H1 (cell line): ENCODE data around the gene OPCML. TPM values are rescaled to one million over a fixed set of nuclear protein-coding genes. Genes with fewer than 3 reads are reported as not detected.

ENCODE experiments used
- CHD7 ChIP-seq: fragments of 300-600 bp; sonication (generic); IDR thresholded peaks from 2 replicates; pipeline ENCODE4 v1.7.1; 2012; ENCODE audit warnings: low read length, moderate library complexity, mild to moderate bottlenecking, inconsistent platforms; ENCODE audit not compliant: insufficient replicate concordance
- MAFK ChIP-seq: IDR thresholded peaks from 2 replicates; pipeline ENCODE4 v1.6.1; 2012; ENCODE audit warnings: low read depth, mild to moderate bottlenecking, improper control_type of control experiment, low read length
- polyA plus RNA-seq, 7 experiments: library from polyadenylated mRNA; depleted of rRNA in 3 of 7; stranded (reverse) in 5 of 7; unstranded in 2 of 7; fragments of >200 nt in 5 of 7; fragments of 200-250 nt in 2 of 7; gene quantifications; 1 replicate in 5 of 7; 2 replicates in 1 of 7; 4 replicates in 1 of 7; pipeline versions ENCODE4 v1.2.1 to v1.2.3, GENCODE V29; 2011 to 2013; ENCODE audit warnings: missing spikeins in 2 of 7, mixed read lengths in 2 of 7
- total RNA-seq: library from RNA; stranded (reverse); fragmentation: NEBNext Ultra II Directional; extraction: Animal tissue kit (Norgen Biotek cat#: 25700); gene quantifications from 2 replicates; pipeline ENCODE4 v1.2.1, GENCODE V29; 2021

The OPCML gene
- total and polyA plus RNA-seq, 2 of the 8 experiments (the other 6 are each of a cell fraction or from before 2014, with no cell fraction given): 2.3 to 3.1 TPM

- no peak for TF ChIP-seq CHD7
- no peak for TF ChIP-seq MAFK
These were observed 334.9 kb downstream of the OPCML start (continued) for GRCh38 chr11:133197425-133197824.
